HG02884 (cell line): ENCODE results near the gene ZSCAN29.
A peak's percentile ranks its signal among the peaks of the same experiment; 100 is the strongest.

ENCODE experiments used
- ATAC-seq: cut with Tn5 transposase; IDR thresholded peaks from one replicate; pipeline ENCODE4 v1.9.1; 2021; ENCODE audit warnings: mild to moderate bottlenecking, moderate library complexity; ENCODE audit not compliant: unreplicated experiment

The ZSCAN29 gene

DNA sequence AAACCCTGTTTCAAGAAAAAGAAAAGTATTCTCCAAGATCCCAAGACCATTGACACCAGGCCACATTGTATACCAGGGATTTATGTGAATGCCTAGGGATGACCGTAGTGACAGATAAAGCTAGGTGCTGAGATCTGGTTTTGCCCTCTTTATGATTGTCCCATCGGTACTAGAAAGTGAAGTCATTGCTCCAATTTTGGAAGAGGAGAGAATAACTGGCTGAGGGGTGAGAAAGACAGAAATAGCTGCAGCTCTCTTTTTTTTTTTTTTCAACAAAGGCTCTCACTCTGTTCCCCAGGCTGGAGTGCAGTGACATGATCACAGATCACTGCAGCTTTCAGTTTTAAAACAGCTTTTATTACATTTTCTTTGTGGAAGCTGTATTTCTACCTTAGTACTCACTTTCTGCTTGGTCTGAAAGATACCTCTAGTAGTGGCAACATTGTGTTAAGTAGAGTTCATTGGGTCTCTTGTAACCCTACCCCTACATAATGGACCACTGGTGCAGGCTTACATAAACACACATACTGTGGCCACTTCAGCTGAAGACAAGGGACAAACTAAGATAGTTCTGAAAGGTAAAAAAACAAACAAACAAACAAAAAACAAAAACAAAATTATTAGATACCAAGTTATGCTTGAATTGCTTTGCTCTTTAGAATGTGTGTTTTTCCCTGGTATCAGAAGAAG is 18.0 kb downstream of the ZSCAN29 start:
- ATAC-seq = no peak

- ATAC-seq = no peak
These were observed 23.7 kb downstream of the ZSCAN29 start for GRCh38 chr15:43347114-43347513.

DNA sequence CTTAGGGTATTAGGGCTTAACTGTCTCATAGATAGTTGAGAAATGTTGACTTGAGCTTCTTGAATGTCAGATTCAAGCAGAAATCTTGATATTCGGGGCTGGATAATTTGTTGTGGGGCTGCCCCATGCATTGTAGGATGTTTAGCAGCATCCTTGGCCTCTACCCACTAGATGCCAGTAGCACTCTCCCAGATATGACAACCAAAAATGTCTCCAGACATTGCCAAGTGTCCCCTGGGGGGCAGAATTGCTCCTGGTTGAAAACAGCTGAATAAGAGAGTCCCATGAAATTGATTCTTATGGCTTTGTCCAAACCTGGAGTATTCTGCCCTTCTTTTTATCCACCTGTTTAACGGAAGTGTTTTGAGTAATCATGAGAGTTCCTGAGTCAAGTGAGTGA is 24.5 kb downstream of the ZSCAN29 start:
- ATAC-seq = no peak

- peak; percentile 21 for ATAC-seq
These were observed 40.1 kb downstream of the ZSCAN29 start for GRCh38 chr15:43330780-43331087.

GRCh38 chr15:43329960-43330779 is 40.7 kb downstream of the ZSCAN29 start, which contains the start of gene LCMT2:
Gene LCMT2 (minus strand): TSS chr15:43330573. CDS start chr15:43330489, 84 bp downstream.
- ATAC-seq = peak; percentile 83

DNA sequence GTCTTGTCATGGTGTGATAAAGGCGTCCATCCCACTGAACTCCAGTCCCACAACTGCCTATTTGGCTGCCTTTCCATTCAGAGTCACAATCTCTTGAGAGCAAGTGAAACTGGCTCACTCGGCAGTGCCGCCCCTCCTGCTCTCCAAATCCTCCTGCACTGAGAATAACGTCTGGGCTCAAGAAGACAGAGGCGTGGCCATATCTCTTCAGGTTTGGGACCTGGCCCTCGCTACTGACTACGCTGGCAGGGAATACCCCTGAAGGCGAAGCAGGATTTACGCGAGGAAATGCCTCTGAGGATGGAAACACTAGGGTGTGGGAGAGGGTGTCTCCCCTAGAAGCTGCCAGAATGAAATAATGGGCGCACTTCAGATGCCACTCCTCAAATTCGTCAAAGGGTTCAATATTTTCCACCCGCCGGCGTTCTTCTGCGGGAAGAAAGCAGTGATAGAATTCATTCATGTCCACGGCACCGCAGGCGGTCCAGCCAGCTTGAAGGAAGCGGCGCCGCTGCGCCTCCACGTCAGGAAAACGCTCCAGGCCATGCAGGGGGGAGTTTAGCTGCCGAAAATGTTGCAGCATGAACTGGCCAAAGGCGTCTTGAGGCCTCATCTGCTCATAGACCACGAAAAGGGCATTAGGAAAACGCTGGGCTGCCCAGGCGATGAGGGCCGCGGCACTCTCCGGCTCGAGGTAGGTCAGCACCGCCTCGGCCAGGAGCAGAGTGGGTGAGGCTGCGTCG is 41.5 kb downstream of the ZSCAN29 start:
- ATAC-seq = no peak

DNA sequence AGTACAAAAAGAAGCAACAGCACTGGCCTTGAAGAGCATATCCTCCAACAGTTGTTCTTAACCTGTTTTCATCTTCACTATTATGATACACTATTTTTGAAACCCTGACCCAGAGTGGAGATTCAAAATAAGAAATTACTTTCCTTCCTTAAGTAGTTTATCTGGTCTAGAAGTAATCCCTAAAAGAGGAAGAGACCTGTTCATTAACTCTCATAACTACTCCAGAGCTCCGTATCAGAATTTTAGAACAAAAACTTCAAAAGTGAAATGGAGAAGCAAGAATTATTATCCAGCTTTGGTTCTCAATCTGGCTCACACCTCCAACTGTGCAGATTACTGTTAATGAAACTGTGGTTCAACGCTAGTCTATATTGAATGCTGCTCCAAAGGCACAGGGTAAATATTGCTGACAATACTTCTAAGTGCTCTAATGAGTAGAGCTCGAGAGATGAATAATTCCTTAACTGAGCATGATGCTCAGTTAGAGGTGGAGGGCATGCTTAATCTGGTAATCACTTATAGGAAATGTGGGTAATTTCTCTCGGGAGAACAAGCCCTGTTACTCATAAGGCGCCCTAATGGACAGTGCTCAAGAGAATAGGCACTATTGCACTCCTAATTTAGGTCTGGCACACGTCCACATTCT is 45.7 kb downstream of the ZSCAN29 start:
- no peak for ATAC-seq

DNA sequence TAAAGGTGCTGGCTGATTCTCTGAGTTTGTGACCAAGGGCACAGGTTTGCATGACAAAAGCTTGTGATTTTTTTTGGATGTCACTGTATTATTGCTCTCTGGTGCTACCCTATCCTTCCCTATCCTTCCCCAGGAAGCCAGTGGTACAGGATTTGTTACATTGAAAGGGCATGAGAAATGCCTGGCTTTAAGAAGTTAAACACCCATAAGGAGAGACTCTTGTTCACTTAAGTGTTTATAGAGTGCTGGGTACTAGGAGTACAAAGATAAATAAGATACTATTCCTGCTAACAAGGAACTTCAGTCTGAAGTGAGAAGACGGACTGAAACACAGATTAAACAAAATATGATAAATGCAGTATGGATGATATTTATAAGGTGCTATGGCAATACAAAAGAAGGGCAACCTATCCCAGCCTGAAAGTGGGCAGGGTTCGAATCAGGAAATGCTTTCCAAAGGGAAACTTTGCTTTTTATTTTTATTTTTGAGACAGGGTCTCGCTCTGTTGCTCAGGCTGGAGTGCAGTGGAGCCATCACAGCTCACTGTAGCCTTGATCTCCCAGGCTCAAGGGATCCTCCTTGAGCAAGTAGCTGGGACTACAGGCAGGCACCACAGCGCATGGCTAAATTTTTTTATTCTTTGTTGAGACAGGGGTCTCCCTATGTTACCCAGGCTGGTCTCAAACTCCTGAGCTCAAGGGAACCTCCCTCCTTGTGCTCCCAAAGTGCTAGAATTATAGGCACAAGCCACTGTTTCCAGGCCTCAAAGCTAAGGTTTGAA is 51.7 kb downstream of the ZSCAN29 start:
- no peak for ATAC-seq

DNA sequence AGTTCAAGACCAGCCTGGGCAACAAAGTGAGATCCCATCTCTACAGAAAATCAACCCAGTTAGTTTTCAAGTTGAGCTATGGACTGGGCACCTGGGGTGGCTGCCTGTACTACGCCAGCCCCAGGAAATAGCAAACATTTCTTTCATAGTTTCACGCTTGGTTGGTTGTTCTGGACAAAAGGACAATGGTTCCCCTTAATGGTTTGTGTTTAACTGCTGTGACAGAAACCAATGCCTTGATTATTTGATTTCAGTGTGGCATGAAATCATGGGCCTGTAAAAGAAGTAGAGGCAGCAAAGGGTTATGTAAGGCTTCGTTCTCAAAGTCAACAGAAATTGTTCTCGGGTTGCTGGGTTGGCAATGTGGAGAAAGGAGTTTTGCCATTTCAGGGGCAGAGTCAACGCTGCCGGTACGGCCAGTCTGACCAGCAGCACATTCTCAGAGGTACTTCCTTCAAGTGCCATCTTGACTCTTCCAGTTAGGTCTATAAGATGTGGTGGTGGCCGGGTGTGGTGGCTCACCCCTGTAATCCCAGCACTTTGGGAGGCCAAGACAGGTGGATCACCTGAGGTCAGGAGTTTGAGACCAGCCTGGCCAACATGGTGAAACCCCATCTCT is 53.2 kb downstream of the ZSCAN29 start:
- ATAC-seq = no peak

- no peak for ATAC-seq
These were observed 53.9 kb downstream of the ZSCAN29 start for GRCh38 chr15:43316971-43317346.

DNA sequence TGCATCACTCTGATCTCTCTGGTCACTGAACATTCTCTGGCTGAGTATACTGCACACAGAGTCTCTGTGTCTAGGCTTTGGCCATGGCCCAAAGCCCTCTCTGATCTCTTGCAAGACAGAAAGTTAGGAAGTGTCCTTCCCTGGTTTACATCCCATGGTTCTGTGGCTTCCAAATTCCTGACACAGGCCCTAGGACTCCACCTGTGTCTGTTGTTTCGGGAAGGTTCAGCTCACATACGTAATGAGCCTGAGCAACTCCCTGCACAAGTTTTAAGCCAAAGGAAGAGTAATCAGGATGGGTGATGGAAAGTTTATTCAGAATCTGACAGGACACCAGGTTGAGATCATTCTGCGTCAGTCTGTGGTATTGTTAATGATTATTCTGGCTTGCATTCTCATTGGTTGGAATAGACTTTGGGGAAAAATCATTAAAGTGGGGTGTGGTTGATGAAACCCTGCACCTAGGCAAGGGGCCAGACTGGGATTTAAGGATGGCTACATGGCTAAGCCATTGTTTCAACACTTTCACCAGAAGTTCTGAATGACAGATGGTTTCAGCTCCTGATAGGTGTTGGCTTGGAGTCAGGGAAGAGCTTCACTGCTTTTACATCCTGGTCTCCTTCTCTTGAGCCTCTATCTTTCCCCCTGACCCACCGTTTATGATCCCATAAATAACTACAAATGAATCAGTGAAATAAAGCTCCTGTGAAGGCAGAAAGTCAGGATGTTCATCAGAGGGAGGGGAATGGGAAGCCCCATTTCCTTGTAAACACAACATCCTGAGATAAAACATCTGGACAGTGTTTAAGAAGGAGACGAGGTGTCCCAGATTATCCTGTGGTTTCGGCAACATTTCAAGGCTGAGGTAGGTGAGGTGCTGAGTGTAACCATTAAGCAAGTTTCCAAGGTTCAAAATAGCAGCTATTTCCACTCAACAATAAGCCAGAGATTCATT is 54.5 kb downstream of the ZSCAN29 start:
- no peak for ATAC-seq

- ATAC-seq = no peak
These were observed 56.7 kb downstream of the ZSCAN29 start for GRCh38 chr15:43314171-43314570.

- no peak for ATAC-seq
These were observed 58.5 kb downstream of the ZSCAN29 start for GRCh38 chr15:43312378-43312777.
